ENCODE data around the gene WDR83.

The WDR83 gene

DNA sequence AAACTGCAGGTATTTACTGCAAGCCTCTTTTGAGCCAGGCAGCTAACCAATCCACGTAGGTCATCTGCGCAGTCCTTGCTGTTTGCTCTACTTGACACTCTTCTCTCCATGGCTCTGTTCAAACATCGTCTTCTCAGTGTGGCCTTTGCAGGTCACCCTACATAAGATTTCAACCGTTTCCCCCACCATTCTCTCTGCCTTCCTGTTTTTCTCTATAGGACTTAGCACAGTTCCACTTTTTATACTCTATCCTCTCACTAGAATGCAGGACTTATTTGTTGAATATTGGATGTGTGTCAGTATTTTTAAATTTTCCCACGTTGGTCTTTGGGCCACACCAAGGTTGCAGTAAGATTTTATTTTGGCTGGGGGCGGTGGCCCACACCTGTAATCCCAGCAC, 31.5 kb downstream of the WDR83 start:
- no peaks in the 10 kb centered on the region; the same call in 1 of the 2 replicates for H3K36me3 ChIP-seq (ENCODE audit: insufficient read depth)
- H3K27ac ChIP-seq: no peak overlapping the region
- H4K20me1 ChIP-seq (ENCODE audit: insufficient read depth): no peaks in the 10 kb centered on the region
- peaks cover 33% of the 10 kb centered on the region for H3K4me1 ChIP-seq (ENCODE audit: low read depth, poor library complexity, severe bottlenecking)
- no peak overlapping the region for H2AFZ ChIP-seq (ENCODE audit: low read depth)
- peak overlapping the region; percentile 88; the same call in 1 of the 2 replicates for H3K4me2 ChIP-seq
- no peaks in the 10 kb centered on the region for H3K27me3 ChIP-seq (ENCODE audit: insufficient read depth, low read depth)
- TF ChIP-seq, protein P1, sequence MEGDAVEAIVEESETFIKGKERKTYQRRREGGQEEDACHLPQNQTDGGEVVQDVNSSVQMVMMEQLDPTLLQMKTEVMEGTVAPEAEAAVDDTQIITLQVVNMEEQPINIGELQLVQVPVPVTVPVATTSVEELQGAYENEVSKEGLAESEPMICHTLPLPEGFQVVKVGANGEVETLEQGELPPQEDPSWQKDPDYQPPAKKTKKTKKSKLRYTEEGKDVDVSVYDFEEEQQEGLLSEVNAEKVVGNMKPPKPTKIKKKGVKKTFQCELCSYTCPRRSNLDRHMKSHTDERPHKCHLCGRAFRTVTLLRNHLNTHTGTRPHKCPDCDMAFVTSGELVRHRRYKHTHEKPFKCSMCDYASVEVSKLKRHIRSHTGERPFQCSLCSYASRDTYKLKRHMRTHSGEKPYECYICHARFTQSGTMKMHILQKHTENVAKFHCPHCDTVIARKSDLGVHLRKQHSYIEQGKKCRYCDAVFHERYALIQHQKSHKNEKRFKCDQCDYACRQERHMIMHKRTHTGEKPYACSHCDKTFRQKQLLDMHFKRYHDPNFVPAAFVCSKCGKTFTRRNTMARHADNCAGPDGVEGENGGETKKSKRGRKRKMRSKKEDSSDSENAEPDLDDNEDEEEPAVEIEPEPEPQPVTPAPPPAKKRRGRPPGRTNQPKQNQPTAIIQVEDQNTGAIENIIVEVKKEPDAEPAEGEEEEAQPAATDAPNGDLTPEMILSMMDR (conservative IDR thresholded peaks at IDR 0.05; ENCODE audit: low read depth, low read length): no peak
- no peaks in the 10 kb centered on the region for H3K79me2 ChIP-seq (ENCODE audit: insufficient read depth, low read depth)
- H3K9ac ChIP-seq: no peak overlapping the region
- no peak overlapping the region for H3K4me3 ChIP-seq (IDR thresholded peaks at IDR 0.05; ENCODE audit: insufficient read depth, low read depth, low read length)

GRCh38 chr19:12701596-12702282, 35.1 kb downstream of the WDR83 start:
- H3K27ac ChIP-seq: no peak overlapping the region
- H3K4me1 ChIP-seq (ENCODE audit: low read depth, poor library complexity, severe bottlenecking): peaks cover 21% of the 10 kb centered on the region
- H3K36me3 ChIP-seq (ENCODE audit: insufficient read depth): no peaks in the 10 kb centered on the region; the same call in 1 of the 2 replicates
- H4K20me1 ChIP-seq (ENCODE audit: insufficient read depth): no peaks in the 10 kb centered on the region
- H3K9ac ChIP-seq: no peak overlapping the region
- no peak overlapping the region for H2AFZ ChIP-seq (ENCODE audit: low read depth)
- H3K79me2 ChIP-seq (ENCODE audit: insufficient read depth, low read depth): no peaks in the 10 kb centered on the region
- H3K4me2 ChIP-seq: no peak overlapping the region
- no peaks in the 10 kb centered on the region for H3K27me3 ChIP-seq (ENCODE audit: insufficient read depth, low read depth)
- TF ChIP-seq, protein P1 (conservative IDR thresholded peaks at IDR 0.05; ENCODE audit: low read depth, low read length): no peak
- H3K4me3 ChIP-seq (IDR thresholded peaks at IDR 0.05; ENCODE audit: insufficient read depth, low read depth, low read length): no peak overlapping the region

GRCh38 chr19:12703046-12703445, 36.4 kb downstream of the WDR83 start:
- H3K36me3 ChIP-seq (ENCODE audit: insufficient read depth): no peaks in the 10 kb centered on the region; the same call in 1 of the 2 replicates
- no peak overlapping the region for H3K27ac ChIP-seq
- H4K20me1 ChIP-seq (ENCODE audit: insufficient read depth): no peaks in the 10 kb centered on the region
- TF ChIP-seq, protein P1 (conservative IDR thresholded peaks at IDR 0.05; ENCODE audit: low read depth, low read length): no peak
- peaks cover 11% of the 10 kb centered on the region for H3K4me1 ChIP-seq (ENCODE audit: low read depth, poor library complexity, severe bottlenecking)
- no peak overlapping the region for H3K4me3 ChIP-seq (IDR thresholded peaks at IDR 0.05; ENCODE audit: insufficient read depth, low read depth, low read length)
- no peak overlapping the region for H3K4me2 ChIP-seq
- H3K79me2 ChIP-seq (ENCODE audit: insufficient read depth, low read depth): no peaks in the 10 kb centered on the region
- H2AFZ ChIP-seq (ENCODE audit: low read depth): no peak overlapping the region
- no peak overlapping the region for H3K9ac ChIP-seq
- no peaks in the 10 kb centered on the region for H3K27me3 ChIP-seq (ENCODE audit: insufficient read depth, low read depth)

GRCh38 chr19:12705169-12705568, 38.6 kb downstream of the WDR83 start:
- Histone ChIP-seq H3K4me2 (no peak overlapping the region), H3K36me3 (ENCODE audit: insufficient read depth) (no peaks in the 10 kb centered on the region; the same call in 1 of the 2 replicates), H3K4me3 (IDR thresholded peaks at IDR 0.05; ENCODE audit: insufficient read depth, low read depth, low read length) (no peak overlapping the region), H2AFZ (ENCODE audit: low read depth) (no peak overlapping the region), H3K9ac (no peak overlapping the region), H3K79me2 (ENCODE audit: insufficient read depth, low read depth) (no peaks in the 10 kb centered on the region), H3K27me3 (ENCODE audit: insufficient read depth, low read depth) (no peaks in the 10 kb centered on the region), H4K20me1 (ENCODE audit: insufficient read depth) (no peaks in the 10 kb centered on the region), H3K4me1 (ENCODE audit: low read depth, poor library complexity, severe bottlenecking) (no peaks in the 10 kb centered on the region), H3K27ac (no peak overlapping the region)
- TF ChIP-seq, protein P1 (conservative IDR thresholded peaks at IDR 0.05; ENCODE audit: low read depth, low read length): no peak
